AG09319 (cell line): ENCODE measurements around the gene ZBTB2.

Experiments used
- DNase-seq: peaks from one replicate; pipeline ENCODE4 v3.0.0-alpha.2; 2010; ENCODE audit warnings: low read depth; ENCODE audit errors: extremely low read depth
- CTCF ChIP-seq: IDR thresholded peaks from 2 replicates; pipeline ENCODE4 v1.5.1; 2011; ENCODE audit warnings: low read depth, mild to moderate bottlenecking, inconsistent platforms, low read length, moderate library complexity

Gene ZBTB2

DNA sequence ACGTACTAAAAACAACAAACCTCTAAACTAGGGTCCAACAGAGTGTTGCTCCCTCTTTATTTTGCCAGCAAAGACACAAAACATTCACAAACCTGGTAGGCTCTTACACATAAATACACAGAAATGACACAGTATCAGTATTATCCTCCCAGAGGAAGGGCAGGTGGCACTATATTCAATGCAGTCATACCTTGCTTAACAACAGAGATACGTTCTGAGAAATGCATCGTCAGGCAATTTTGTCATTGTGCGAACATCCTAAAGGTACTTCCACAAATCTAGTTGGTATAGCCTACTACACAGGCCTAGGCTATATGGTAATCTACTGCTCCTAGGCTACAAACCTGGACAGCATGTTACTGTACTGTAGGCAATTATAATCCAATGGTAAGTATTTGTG, 9.6 kb downstream of the ZBTB2 start:
- no peak for TF ChIP-seq CTCF

GRCh38 chr6:151380848-151381205, 10.5 kb downstream of the ZBTB2 start:
- no peak for DNase-seq
- TF ChIP-seq CTCF = no peak

More for the DNA sequence above, 9.6 kb downstream of the ZBTB2 start:
- no peak for DNase-seq

DNA sequence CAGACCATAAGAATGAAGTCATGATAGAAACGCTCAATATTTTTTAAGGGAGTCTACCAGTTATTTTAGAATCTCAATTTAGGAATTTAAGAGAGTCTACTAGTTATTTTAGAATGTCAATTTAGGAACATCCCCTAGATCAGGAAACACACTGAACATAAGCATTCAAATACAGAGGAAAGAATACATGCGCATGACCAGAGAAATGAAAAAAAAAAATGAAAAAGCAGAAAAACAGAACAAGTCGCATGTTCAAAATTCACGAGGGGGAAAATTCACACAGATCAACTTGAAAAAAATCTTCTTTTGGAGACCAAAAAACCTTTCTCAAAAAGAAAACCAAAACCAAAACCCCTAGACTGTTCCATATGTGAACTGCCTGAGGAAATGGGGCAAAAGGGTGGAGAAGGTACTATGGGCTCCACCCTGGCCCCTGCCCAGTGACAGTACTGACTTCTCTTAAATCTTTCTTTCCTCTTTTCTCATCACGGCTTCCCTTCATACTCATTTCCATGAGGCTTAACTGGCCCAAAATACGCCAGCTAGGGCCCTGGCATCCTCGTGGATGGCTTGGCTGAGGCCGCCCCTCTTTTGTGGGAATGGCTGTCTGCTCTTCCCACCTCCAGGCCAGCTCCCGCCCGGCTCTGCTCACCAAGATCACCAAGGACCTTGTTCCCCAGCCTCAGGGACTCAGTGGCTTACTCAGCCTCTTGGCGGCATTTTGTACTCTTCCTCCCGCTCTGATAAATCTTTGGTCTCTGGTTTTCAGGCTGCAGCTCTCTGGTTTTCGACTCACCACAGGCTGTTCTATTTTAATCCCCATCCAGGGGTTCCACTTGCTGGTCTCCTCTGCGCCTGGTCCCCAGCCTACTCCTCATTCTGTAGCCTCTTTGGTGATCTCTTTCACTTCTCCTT, 11.2 kb downstream of the ZBTB2 start:
- no peak for DNase-seq
- TF ChIP-seq CTCF = no peak

GRCh38 chr6:151377095-151377494, 14.3 kb downstream of the ZBTB2 start:
- DNase-seq = no peak
- TF ChIP-seq CTCF = no peak

GRCh38 chr6:151376440-151376839, 14.9 kb downstream of the ZBTB2 start:
- TF ChIP-seq CTCF = no peak
- DNase-seq = no peak

GRCh38 chr6:151375833-151376232, 15.5 kb downstream of the ZBTB2 start:
- TF ChIP-seq CTCF = no peak
- no peak for DNase-seq

DNA sequence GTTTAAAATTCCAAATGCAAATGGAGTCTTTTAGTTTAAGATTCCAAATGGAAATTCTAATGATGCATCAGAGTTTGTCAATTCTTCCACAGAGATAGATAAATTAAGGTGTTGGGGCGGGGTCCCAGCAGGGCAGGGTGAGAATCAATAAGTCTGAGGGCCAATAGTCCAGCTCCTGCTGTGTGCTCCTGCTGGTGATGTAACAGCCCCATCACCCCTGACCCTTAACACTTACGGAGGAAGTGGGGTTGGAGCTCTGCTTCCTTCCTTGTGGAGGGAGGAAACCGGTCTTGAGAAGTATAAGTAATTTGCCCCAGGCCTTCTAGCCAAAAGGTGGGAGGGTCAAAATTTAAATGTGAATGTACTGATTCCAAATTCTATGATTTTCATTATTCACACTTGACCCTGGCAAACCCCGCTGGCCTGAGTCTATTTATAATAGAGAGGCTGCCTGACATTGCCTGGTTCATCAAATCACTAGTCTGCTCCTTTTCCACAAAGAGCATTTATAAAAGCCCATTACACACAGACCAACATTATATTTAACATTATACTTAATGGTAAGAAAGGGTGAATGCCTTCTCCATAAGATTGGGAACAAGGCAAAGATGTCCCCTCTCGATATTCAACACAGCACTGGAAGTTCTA, 17.2 kb downstream of the ZBTB2 start:
- TF ChIP-seq CTCF = no peak
- DNase-seq = no peak
